ENCODE measurements around the gene ANXA7.

DNA sequence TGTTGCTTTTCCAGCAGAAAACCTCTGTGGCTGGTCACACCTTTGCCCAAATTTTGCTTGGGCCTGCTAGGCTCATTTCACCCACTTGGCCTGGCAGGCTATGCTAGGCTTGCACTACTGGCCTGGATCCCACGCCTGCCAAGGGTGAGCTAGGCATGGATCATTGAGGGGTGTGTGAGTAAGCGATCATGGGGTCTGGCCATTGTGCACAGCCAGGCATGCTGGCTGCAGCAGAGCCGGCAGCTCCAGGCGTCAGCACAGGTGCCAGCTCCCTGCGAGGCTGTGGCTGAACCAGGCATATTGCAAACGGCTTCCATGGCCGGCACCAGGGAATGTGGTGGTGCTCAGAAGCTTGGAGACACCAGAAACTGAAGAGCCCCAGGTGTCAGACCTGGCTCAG lies 74.4 kb downstream of the ANXA7 start:
- TF ChIP-seq CTCF (IDR thresholded peaks at IDR 0.05), result no peak
- TF ChIP-seq POLR2A (IDR thresholded peaks at IDR 0.05), result no peak

All from stomach (tissue), 4 donors.